OCI-LY7 (cell line): ENCODE data around the gene HSP90AB1. TPM values are rescaled to one million over a fixed set of nuclear protein-coding genes. Genes with fewer than 3 reads are reported as not detected.
A peak's percentile ranks its signal among the peaks of the same experiment; 100 is the strongest.

Source experiments
- BruUV-seq: library from RNA; stranded (reverse); fragments of 400-500 nt; replicated peaks from 2 replicates; lab custom pipeline; 2021; lab: Mats Ljungman, UMichigan
- CTCF ChIA-PET: fragments of 300-600 bp; sonication (Branson Sonifier 250); formaldehyde crosslinking; loops from one replicate; lab custom pipeline; 2022; ENCODE audit warnings: antibody characterized with exemption; ENCODE audit not compliant: unreplicated experiment; lab: Charles Lee
- POLR2A ChIA-PET: fragments of 300-600 bp; sonication (Branson Sonifier 250); formaldehyde crosslinking; loops from one replicate; lab custom pipeline; 2022; ENCODE audit warnings: antibody characterized with exemption; lab: Charles Lee
- DNase-seq: peaks from one replicate; pipeline ENCODE4 v3.0.0-alpha.2; 2015; ENCODE audit warnings: low spot score
- H2AFZ ChIP-seq: fragments of 200-600 bp; sonication (generic), shearing (Covaris generic); 2 replicates; pipeline ENCODE4 v1.6.1; 2014; ENCODE audit warnings: mild to moderate bottlenecking, antibody characterized with exemption, low read length, moderate library complexity
- H3K27ac ChIP-seq: fragments of 200-600 bp; sonication (generic); 2 replicates; pipeline ENCODE4 v1.5.1; 2014; ENCODE audit warnings: mixed run types, low read depth, mild to moderate bottlenecking, moderate library complexity, low read length, inconsistent platforms; ENCODE audit not compliant: poor library complexity, severe bottlenecking
- H3K36me3 ChIP-seq: fragments of 200-600 bp; sonication (generic); 2 replicates; pipeline ENCODE4 v1.6.1; 2014; ENCODE audit warnings: mild to moderate bottlenecking, antibody characterized with exemption, low read length, moderate library complexity, mixed read lengths; ENCODE audit not compliant: insufficient read depth
- H3K4me1 ChIP-seq: fragments of 200-600 bp; sonication (generic); 2 replicates; pipeline ENCODE4 v1.5.1; 2014; ENCODE audit warnings: mild to moderate bottlenecking, low read length; ENCODE audit not compliant: insufficient read depth, poor library complexity, severe bottlenecking
- H3K4me2 ChIP-seq: fragments of 200-600 bp; sonication (generic); 2 replicates; pipeline ENCODE4 v1.6.1; 2014; ENCODE audit warnings: mild to moderate bottlenecking, low read length
- H3K4me3 ChIP-seq: fragments of 200-600 bp; sonication (generic); 2 replicates; pipeline ENCODE4 v1.5.1; 2014; ENCODE audit warnings: mild to moderate bottlenecking, low read depth, low read length; ENCODE audit not compliant: poor library complexity, severe bottlenecking
- H3K79me2 ChIP-seq: fragments of 200-600 bp; sonication (generic); 2 replicates; pipeline ENCODE4 v1.6.1; 2016; ENCODE audit warnings: low read depth, mild to moderate bottlenecking, low read length, moderate library complexity, mixed read lengths; ENCODE audit not compliant: insufficient read depth
- H3K9me2 ChIP-seq: fragments of 200-600 bp; sonication (generic); 2 replicates; pipeline ENCODE4 v1.6.1; 2016; ENCODE audit warnings: mild to moderate bottlenecking, low read length, mixed read lengths; ENCODE audit not compliant: insufficient read depth
- H3K9me3 ChIP-seq: fragments of 200-600 bp; sonication (generic); 2 replicates; pipeline ENCODE4 v1.6.1; 2014; ENCODE audit warnings: mild to moderate bottlenecking, mixed run types, low read length, mixed read lengths
- H4K20me1 ChIP-seq: fragments of 200-600 bp; sonication (generic); 2 replicates; pipeline ENCODE4 v1.6.1; 2014; ENCODE audit warnings: mild to moderate bottlenecking, antibody characterized with exemption, low read length, moderate library complexity, mixed read lengths; ENCODE audit not compliant: insufficient read depth
- EZH2phosphoT487 ChIP-seq: fragments of 200-600 bp; sonication (generic); IDR thresholded peaks from 2 replicates; pipeline ENCODE4 v1.6.1; 2018; ENCODE audit warnings: low read depth, borderline replicate concordance, mild to moderate bottlenecking, mixed run types, antibody characterized with exemption, low read length, moderate library complexity, mixed read lengths
- intact Hi-C: fragments of 100-400 bp; cut with micrococcal nuclease; formaldehyde crosslinking; loops from one replicate; pipeline ENCODE4 v1.10.0; 2022; ENCODE audit not compliant: unreplicated experiment
- total RNA-seq, 2 experiments: library from RNA; depleted of rRNA in 1 of 2; stranded (reverse); fragments of >200 nt in 1 of 2; shearing (Covaris generic) in 1 of 2; gene quantifications; 2 replicates each; pipeline ENCODE4 v1.2.3, GENCODE V29; 2014 to 2022
- TF ChIP-seq, protein P1 (sequence below): fragments of 200-600 bp; sonication (generic); conservative IDR thresholded peaks from 2 replicates; pipeline ENCODE4 v1.5.1; 2014; ENCODE audit warnings: mild to moderate bottlenecking, antibody characterized with exemption, low read length, moderate library complexity, mixed read lengths

The HSP90AB1 gene
- total RNA-seq, 2 experiments from 2014 or later: 911 to 1,282 TPM

DNA sequence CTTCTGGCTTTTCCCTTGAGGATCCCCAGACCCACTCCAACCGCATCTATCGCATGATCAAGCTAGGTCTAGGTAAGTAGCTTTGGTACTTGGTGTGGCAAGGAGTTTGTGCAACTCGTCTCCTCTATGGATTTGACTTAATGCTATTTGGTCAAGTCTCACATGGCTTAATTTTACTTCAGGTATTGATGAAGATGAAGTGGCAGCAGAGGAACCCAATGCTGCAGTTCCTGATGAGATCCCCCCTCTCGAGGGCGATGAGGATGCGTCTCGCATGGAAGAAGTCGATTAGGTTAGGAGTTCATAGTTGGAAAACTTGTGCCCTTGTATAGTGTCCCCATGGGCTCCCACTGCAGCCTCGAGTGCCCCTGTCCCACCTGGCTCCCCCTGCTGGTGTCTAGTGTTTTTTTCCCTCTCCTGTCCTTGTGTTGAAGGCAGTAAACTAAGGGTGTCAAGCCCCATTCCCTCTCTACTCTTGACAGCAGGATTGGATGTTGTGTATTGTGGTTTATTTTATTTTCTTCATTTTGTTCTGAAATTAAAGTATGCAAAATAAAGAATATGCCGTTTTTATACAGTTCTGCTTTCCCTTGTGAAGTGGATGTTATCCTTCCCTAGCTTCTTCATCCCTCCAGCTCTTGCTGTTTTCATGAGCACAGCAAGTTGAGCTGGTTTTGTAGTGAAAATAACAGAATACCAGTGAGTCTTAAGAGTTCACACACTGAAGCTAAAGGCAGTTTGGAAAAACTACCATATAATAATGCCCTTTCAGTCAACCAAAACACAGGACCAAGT lies 6.6 kb downstream of the HSP90AB1 start:
- Histone ChIP-seq H3K4me3 (no peak overlapping the region), H3K9me2 (no peaks in the 10 kb centered on the region), H4K20me1 (peaks cover 36% of the 10 kb centered on the region), H3K36me3 (peaks cover 87% of the 10 kb centered on the region), H3K27ac (no peak overlapping the region), H3K4me1 (peaks cover 79% of the 10 kb centered on the region), H3K9me3 (no peaks in the 10 kb centered on the region), H3K4me2 (peak overlapping the region; percentile 4; the same call in 1 of the 2 replicates), H2AFZ (no peak overlapping the region), H3K79me2 (peaks cover 35% of the 10 kb centered on the region)
- no peak for TF ChIP-seq EZH2phosphoT487
- TF ChIP-seq, protein P1, sequence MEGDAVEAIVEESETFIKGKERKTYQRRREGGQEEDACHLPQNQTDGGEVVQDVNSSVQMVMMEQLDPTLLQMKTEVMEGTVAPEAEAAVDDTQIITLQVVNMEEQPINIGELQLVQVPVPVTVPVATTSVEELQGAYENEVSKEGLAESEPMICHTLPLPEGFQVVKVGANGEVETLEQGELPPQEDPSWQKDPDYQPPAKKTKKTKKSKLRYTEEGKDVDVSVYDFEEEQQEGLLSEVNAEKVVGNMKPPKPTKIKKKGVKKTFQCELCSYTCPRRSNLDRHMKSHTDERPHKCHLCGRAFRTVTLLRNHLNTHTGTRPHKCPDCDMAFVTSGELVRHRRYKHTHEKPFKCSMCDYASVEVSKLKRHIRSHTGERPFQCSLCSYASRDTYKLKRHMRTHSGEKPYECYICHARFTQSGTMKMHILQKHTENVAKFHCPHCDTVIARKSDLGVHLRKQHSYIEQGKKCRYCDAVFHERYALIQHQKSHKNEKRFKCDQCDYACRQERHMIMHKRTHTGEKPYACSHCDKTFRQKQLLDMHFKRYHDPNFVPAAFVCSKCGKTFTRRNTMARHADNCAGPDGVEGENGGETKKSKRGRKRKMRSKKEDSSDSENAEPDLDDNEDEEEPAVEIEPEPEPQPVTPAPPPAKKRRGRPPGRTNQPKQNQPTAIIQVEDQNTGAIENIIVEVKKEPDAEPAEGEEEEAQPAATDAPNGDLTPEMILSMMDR: peak; percentile 78
- CTCF ChIA-PET: no interaction called here
- TSS peak; percentile 60 for BruUV-seq
- intact Hi-C loops: no loop called here
- POLR2A ChIA-PET: interaction anchor here (1.4 kb wide), 1 partner anchor 11 kb away, joined by 4 read pairs; no protein-coding TSS in a partner anchor
- DNase-seq: peak; percentile 53

DNA sequence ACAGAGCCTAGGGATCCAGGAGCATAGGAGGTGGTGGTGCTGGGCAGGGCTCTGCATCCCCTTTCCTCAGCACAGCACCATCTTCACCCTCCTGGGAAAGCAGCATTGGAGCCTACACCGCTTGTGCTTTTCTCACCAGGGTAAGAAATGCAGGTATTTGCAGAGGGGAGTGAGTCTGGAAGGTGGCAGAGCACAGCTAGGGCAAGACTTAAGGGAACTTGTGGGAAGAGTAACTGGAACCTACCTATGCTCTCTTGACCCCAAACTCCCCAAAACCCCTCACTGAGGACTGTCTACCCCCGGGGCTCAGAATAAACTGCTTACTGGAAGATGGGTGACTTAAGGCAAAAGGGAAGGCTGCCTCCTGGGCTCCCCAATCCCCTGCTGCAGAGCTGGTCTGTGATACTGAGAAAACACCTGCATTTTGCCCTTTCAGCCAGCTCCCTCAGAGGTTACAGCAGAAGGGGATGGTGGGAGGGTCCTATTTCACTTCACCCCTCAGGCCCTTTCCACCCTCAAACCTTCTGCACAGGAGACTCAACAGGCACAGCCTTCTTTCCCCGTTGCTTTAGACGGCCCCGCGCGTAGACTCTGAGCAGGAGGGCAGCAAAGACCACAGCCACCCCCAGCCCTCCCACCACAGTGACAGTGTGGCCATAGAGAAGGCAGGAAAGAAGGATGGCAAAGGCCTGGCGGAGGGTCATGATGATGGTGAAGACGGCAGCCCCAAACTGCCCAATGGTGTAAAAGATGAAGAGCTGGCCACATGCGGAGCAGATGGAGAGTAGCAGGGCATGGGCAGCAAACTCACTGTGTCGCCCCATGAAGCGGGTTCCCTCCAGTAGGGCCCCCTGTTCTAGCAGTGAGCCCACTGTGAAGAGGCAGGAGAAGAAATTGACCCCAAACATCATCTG lies 7.5 kb downstream of the HSP90AB1 start:
- Histone ChIP-seq H3K4me3 (no peak overlapping the region), H3K9me3 (no peaks in the 10 kb centered on the region), H3K9me2 (no peaks in the 10 kb centered on the region), H3K4me1 (peaks cover 76% of the 10 kb centered on the region), H3K36me3 (peaks cover 87% of the 10 kb centered on the region), H4K20me1 (peaks cover 27% of the 10 kb centered on the region), H2AFZ (no peak overlapping the region), H3K27ac (peak overlapping the region; percentile 64), H3K4me2 (peak overlapping the region; percentile 100), H3K79me2 (peaks cover 25% of the 10 kb centered on the region)
- ChIA-PET CTCF (no interaction called here), POLR2A (interaction anchor here (1.4 kb wide), 1 partner anchor 12 kb away, joined by 4 read pairs; no protein-coding TSS in a partner anchor)
- DNase-seq: no peak
- intact Hi-C loops: no loop called here
- BruUV-seq: no TSS peak
- no peak for TF ChIP-seq EZH2phosphoT487
- TF ChIP-seq, protein P1: no peak
